D721Med (cell line): ENCODE data around the gene BRME1.

Experiments
- DNase-seq: peaks from one replicate; pipeline ENCODE4 v3.0.0; 2011; ENCODE audit warnings: low spot score; ENCODE audit not compliant: insufficient read length
- FAIRE-seq: peaks from 2 replicates; lab custom pipeline; 2011; peaks lifted over from hg19 to GRCh38; lab: Jason Lieb, UNC
- TF ChIP-seq, protein P1 (sequence below): IDR thresholded peaks from 2 replicates; pipeline ENCODE4 v1.5.1; 2012; ENCODE audit warnings: mild to moderate bottlenecking, control low read depth; ENCODE audit not compliant: insufficient read depth; ENCODE audit errors: missing control alignments

BRME1 gene

DNA sequence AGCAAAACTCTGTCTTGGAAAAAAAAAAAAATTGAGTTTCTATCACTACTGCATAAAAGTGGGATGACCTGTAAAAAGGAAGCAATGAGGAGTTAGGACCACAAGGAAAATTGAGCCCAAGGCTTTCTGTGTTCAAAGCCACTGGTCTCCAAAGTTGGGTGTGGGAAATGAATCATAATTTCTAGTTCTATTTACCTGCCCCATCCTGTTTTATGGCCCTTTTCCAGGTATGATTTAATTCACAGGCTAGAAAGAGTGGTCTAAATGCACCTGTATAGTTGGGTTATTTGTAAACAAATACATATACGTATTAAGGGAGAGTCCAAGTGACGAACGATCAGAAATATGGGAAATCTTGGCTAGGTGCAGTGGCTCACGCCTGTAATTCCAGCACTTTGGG, 40.5 kb upstream of the BRME1 start:
- FAIRE-seq (no peak), DNase-seq (no peak)
- TF ChIP-seq, protein P1, sequence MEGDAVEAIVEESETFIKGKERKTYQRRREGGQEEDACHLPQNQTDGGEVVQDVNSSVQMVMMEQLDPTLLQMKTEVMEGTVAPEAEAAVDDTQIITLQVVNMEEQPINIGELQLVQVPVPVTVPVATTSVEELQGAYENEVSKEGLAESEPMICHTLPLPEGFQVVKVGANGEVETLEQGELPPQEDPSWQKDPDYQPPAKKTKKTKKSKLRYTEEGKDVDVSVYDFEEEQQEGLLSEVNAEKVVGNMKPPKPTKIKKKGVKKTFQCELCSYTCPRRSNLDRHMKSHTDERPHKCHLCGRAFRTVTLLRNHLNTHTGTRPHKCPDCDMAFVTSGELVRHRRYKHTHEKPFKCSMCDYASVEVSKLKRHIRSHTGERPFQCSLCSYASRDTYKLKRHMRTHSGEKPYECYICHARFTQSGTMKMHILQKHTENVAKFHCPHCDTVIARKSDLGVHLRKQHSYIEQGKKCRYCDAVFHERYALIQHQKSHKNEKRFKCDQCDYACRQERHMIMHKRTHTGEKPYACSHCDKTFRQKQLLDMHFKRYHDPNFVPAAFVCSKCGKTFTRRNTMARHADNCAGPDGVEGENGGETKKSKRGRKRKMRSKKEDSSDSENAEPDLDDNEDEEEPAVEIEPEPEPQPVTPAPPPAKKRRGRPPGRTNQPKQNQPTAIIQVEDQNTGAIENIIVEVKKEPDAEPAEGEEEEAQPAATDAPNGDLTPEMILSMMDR = no peak

DNA sequence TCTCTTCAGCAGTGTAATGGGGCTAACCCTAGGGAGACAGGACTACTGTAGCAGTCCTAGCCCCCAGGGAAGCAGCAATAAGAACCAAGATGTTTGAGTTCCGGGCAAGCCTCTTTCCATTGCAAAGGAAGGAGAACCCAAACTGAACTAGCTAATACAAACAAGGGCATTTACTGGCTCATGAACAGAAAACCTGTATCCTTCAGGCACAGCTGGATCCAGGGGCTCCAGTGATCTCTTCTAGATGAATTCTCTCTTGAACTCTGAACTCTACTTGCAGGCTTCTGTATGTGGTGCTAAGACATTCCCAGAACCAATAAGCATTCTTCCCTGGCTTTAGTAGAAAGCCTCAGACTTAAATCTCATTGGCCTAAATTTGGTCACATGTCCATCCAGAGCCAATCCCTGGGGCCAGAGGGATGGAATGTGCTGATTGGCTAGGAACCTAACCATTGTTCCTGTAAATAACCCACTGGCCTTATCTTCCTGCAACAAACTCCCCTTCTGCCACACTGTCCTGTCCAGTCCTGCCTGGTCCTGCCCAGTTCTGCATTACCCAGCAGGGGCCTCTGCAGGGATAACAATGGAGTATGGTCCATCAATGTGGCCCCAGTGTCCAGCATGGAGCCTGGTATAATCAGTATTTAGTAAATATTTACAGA, 36.2 kb upstream of the BRME1 start:
- DNase-seq (no peak), FAIRE-seq (no peak)
- TF ChIP-seq, protein P1 = no peak

DNA sequence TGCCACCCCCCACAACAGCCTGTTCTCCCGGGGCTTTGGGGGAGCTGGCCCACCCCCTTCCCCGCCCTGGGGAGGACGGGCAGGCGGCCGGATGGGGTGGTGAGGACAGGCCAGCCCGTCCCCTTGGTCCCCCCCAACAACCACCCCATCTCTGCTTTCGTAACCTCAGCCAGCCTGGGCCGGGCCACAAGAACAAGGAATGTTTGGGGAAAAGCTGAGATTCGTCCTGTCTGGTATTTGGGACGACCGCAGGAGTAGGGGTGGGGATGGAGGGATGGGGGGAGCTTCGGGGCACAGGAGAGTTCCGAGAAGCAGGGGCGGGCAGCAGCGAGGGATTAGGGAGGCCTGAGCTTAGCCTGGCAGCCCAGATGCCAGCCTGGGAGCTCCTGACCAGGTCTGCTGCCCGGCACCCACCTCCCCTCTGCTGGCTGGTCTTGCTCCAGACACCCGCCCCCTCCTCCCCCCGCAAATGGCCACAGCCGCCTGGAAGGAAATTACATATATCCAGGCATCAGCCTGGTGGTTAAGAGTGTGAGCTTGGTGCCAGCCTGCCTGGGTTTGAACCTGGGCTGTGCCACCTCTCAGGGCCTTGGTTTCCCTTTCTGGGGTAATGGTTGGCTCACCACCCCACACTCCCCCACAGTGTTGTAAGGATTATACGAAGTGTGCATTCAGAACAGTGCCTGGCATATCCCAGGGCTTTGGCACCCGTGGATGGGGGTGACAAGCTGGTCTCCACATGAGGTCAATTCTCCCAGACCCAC, 32.6 kb upstream of the BRME1 start, which contains the start of gene PODNL1:
Gene PODNL1, minus strand, starts transcription at position 117 of the 764 bp plus-strand sequence. CDS start 236 bp downstream, outside the sequence.
- FAIRE-seq (no peak), DNase-seq (no peak)
- TF ChIP-seq, protein P1 = no peak

DNA sequence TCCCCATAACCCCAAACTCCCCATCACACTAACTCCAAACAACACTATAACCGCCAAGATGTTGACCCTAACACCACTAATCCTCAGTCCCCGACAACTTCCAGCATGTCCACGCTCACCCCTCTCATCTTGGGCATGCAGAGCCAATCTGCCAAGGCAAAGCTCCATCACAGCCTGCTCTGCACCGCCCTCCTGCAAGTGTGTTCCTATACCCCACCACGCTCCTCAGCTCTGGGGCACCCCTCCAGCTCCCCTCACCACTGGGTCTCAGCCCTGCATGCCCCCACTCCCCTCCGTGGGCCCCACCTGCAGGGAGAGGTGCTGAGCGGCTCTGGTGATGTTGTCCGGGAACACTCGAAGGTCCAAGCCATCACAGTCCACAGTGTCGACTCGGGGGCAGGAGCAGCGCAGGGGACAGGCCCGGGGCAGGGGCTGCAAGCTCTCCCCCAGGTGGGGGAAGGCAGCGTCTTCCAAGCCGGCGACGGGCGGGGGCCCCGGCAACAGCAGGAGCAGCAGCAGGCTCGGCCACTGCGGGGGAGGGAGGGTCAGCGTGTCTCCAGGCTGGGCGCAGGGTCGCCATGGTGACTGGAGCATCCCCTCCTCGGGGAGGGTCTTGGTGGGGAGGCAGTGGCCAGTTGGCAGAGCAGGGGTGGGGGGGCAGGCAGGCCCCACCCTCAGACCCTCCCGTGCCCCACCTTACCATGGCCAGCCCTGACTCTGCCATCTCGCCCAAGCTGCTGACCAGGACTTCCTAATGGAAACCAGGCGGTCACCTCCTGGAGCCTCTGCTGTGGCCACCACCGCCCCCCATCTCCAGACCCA, 31.8 kb upstream of the BRME1 start:
- FAIRE-seq = no peak
- DNase-seq = no peak
- TF ChIP-seq, protein P1 = no peak

DNA sequence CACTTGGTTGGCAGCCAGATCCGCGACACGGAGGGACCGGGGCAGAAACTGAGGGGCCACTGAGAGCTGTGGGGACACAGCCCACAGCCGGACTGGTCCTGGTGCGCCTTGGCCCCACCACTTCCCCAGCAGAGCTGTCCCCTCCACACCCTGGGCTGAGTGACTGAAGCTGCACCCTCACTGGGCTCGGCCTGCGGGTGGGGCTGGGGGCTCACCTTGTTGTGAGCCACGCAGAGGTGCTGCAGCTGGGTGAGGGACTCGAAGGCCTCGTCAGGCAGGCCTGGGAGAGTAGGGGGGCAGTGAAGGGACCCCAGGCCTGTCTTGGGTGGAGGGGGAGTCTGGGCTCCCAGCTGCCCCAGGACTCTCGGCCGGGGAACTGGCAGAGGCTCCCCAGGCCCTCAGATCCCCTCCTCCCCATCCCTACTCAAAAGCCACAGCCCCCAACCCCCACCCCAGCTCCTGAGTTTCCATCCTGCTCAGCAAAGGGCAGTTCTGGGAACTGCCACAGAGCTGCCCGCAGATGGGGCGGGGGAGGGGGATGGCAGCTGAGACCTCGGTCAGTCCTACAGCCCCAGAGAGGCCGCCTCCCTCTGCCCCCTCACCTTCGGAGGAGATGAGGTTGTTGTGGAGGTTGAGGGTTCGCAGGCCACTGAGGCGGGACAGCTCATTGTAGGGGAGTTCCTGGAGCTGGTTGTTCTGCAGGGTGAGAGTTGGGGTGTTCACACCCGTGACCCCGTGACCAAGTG, 30.0 kb upstream of the BRME1 start:
- TF ChIP-seq, protein P1 = no peak
- no peak for DNase-seq

DNA sequence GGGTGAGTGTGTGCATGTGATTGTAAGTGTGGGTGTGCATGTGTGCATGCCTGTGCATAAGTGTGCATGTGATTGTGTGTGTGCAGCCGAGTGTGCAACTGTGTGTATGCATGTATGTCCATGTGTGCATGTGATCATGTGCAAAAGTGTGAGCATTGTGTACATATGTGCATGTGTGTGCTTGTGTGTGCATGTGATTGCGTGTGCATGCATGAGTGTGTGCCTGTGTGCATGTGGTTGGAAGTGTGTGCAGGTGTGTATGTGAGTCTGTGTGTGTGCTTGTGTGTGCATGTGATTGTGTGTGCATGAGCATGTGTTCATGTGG, 28.8 kb upstream of the BRME1 start:
- TF ChIP-seq, protein P1 = no peak
- FAIRE-seq = no peak
- no peak for DNase-seq

More for the DNA sequence above, 30.0 kb upstream of the BRME1 start:
- FAIRE-seq = no peak
